Activated CD4-positive, alpha-beta T cell treated with anti-CD3 and anti-CD28 coated beads, Interleukin-2, amount 10 ng/mL, durations not matched to agents 7 days and 5 days (primary cell): ENCODE data around the gene MAGED1. TPM values are rescaled to one million over a fixed set of nuclear protein-coding genes. Genes with fewer than 3 reads are reported as not detected.
"Not testable (repeated sequence)": the region's sequence is repeated elsewhere in the genome, so short reads cannot be mapped to it uniquely, and the experiment has no call there.

Experiments
- CTCF ChIA-PET: fragments of 350-600 bp; sonication (Branson Sonifier 250); formaldehyde crosslinking; loops from one replicate; lab custom pipeline; 2021; ENCODE audit warnings: antibody characterized with exemption; lab: Charles Lee
- POLR2A ChIA-PET: fragments of 350-600 bp; sonication (Branson Sonifier 250); formaldehyde crosslinking; loops from one replicate; lab custom pipeline; 2021; ENCODE audit warnings: antibody characterized with exemption; lab: Charles Lee
- DNase-seq: peaks from one replicate; pipeline ENCODE4 v3.0.0-alpha.2; 2020
- H3K27ac Mint-ChIP-seq: one replicate; pipeline ENCODE4 v1.8.0; 2021; ENCODE audit warnings: mild to moderate bottlenecking, moderate library complexity, mixed read lengths
- H3K27me3 Mint-ChIP-seq: one replicate; pipeline ENCODE4 v1.8.0; 2021; ENCODE audit warnings: mixed read lengths
- H3K36me3 Mint-ChIP-seq: one replicate; pipeline ENCODE4 v1.8.0; 2021; ENCODE audit warnings: low read depth, mixed read lengths
- H3K4me1 Mint-ChIP-seq: one replicate; pipeline ENCODE4 v1.8.0; 2021; ENCODE audit warnings: mixed read lengths
- H3K4me3 Mint-ChIP-seq: one replicate; pipeline ENCODE4 v1.8.0; 2021; ENCODE audit warnings: mild to moderate bottlenecking, moderate library complexity, mixed read lengths
- H3K9me3 Mint-ChIP-seq: one replicate; pipeline ENCODE4 v1.8.0; 2021; ENCODE audit warnings: mixed read lengths
- total RNA-seq, 2 experiments: library from RNA; stranded (reverse); gene quantifications; one replicate each; pipeline ENCODE4 v1.2.3, GENCODE V29; 2021

Gene MAGED1
- total RNA-seq, 2 experiments from 2014 or later: 35.0 to 41.7 TPM

- H3K9me3 Mint-ChIP-seq: peaks cover 4% of the 10 kb centered on the region
- no peak overlapping the region for H3K4me3 Mint-ChIP-seq
- peaks cover 2% of the 10 kb centered on the region for H3K4me1 Mint-ChIP-seq
- POLR2A ChIA-PET: no interaction called here
- CTCF ChIA-PET: no interaction called here
- H3K27ac Mint-ChIP-seq: no peak overlapping the region
- H3K27me3 Mint-ChIP-seq: no peaks in the 10 kb centered on the region
- H3K36me3 Mint-ChIP-seq: peaks cover 7% of the 10 kb centered on the region
- DNase-seq: no peak
These were observed 23.1 kb upstream of the MAGED1 start for GRCh38 chrX:51870354-51870753.

- no peak for DNase-seq
- ChIA-PET CTCF (no interaction called here), POLR2A (no interaction called here)
- H3K27me3 Mint-ChIP-seq: no peaks in the 10 kb centered on the region
- H3K9me3 Mint-ChIP-seq: no peaks in the 10 kb centered on the region
- peaks cover 2% of the 10 kb centered on the region for H3K36me3 Mint-ChIP-seq
- peaks cover 2% of the 10 kb centered on the region for H3K4me1 Mint-ChIP-seq
- H3K4me3 Mint-ChIP-seq: no peak overlapping the region
- no peak overlapping the region for H3K27ac Mint-ChIP-seq
These were observed 19.3 kb upstream of the MAGED1 start for GRCh38 chrX:51874123-51874522.

- Mint-ChIP-seq H3K27ac (no peak overlapping the region), H3K4me3 (no peak overlapping the region), H3K4me1 (peaks cover 2% of the 10 kb centered on the region), H3K27me3 (no peaks in the 10 kb centered on the region), H3K36me3 (peaks cover 5% of the 10 kb centered on the region), H3K9me3 (no peaks in the 10 kb centered on the region)
- ChIA-PET CTCF (no interaction called here), POLR2A (no interaction called here)
- no peak for DNase-seq
These were observed 17.0 kb upstream of the MAGED1 start for GRCh38 chrX:51876441-51876840.

GRCh38 chrX:51878056-51878455 lies 15.4 kb upstream of the MAGED1 start:
- CTCF ChIA-PET: no interaction called here
- Mint-ChIP-seq H3K4me1 (peaks cover 2% of the 10 kb centered on the region), H3K36me3 (peaks cover 3% of the 10 kb centered on the region), H3K4me3 (no peak overlapping the region), H3K27ac (no peak overlapping the region), H3K9me3 (no peaks in the 10 kb centered on the region), H3K27me3 (no peaks in the 10 kb centered on the region)
- POLR2A ChIA-PET: no interaction called here
- DNase-seq: no peak

- Mint-ChIP-seq H3K27me3 (no peaks in the 10 kb centered on the region), H3K27ac (no peak overlapping the region), H3K9me3 (no peaks in the 10 kb centered on the region), H3K36me3 (no peaks in the 10 kb centered on the region), H3K4me1 (peaks cover 22% of the 10 kb centered on the region), H3K4me3 (no peak overlapping the region)
- ChIA-PET POLR2A (no interaction called here), CTCF (no interaction called here)
- no peak for DNase-seq
These were observed 3.6 kb upstream of the MAGED1 start for GRCh38 chrX:51889851-51890250.

- Mint-ChIP-seq H3K9me3 (no peaks in the 10 kb centered on the region), H3K27me3 (no peaks in the 10 kb centered on the region), H3K27ac (peak overlapping the region; percentile 32), H3K4me1 (peaks cover 22% of the 10 kb centered on the region), H3K36me3 (no peaks in the 10 kb centered on the region), H3K4me3 (no peak overlapping the region)
- DNase-seq: no peak
- POLR2A ChIA-PET: no interaction called here
- CTCF ChIA-PET: no interaction called here
These were observed 2.2 kb upstream of the MAGED1 start for GRCh38 chrX:51891245-51891644.

- Mint-ChIP-seq H3K9me3 (no peaks in the 10 kb centered on the region), H3K4me3 (peak overlapping the region; percentile 19), H3K4me1 (peaks cover 22% of the 10 kb centered on the region), H3K36me3 (no peaks in the 10 kb centered on the region), H3K27ac (peak overlapping the region; percentile 32), H3K27me3 (no peaks in the 10 kb centered on the region)
- CTCF ChIA-PET: no interaction called here
- DNase-seq: no peak
- POLR2A ChIA-PET: no interaction called here
These were observed 1.4 kb upstream of the MAGED1 start for GRCh38 chrX:51891821-51892551.

- no peaks in the 10 kb centered on the region for H3K9me3 Mint-ChIP-seq
- peak overlapping the region; percentile 85 for H3K4me3 Mint-ChIP-seq
- H3K36me3 Mint-ChIP-seq: peaks cover 7% of the 10 kb centered on the region
- H3K4me1 Mint-ChIP-seq: peaks cover 22% of the 10 kb centered on the region
- peak; percentile 6 for DNase-seq
- ChIA-PET POLR2A (no interaction called here), CTCF (no interaction called here)
- peak overlapping the region; percentile 89 for H3K27ac Mint-ChIP-seq
- H3K27me3 Mint-ChIP-seq: no peaks in the 10 kb centered on the region
These were observed 691 bp downstream of the MAGED1 start for GRCh38 chrX:51893931-51894696.

GRCh38 chrX:51894697-51895336 lies 1.4 kb downstream of the MAGED1 start:
- no peak for DNase-seq
- peaks cover 7% of the 10 kb centered on the region for H3K36me3 Mint-ChIP-seq
- H3K27ac Mint-ChIP-seq: peak overlapping the region; percentile 89
- H3K9me3 Mint-ChIP-seq: no peaks in the 10 kb centered on the region
- no peaks in the 10 kb centered on the region for H3K27me3 Mint-ChIP-seq
- POLR2A ChIA-PET: no interaction called here
- H3K4me3 Mint-ChIP-seq: peak overlapping the region; percentile 85
- H3K4me1 Mint-ChIP-seq: peaks cover 22% of the 10 kb centered on the region
- CTCF ChIA-PET: no interaction called here

- DNase-seq: no peak
- Mint-ChIP-seq H3K4me1 (peaks cover 25% of the 10 kb centered on the region), H3K9me3 (no peaks in the 10 kb centered on the region), H3K4me3 (no peak overlapping the region), H3K36me3 (peaks cover 14% of the 10 kb centered on the region), H3K27me3 (no peaks in the 10 kb centered on the region), H3K27ac (peak overlapping the region; percentile 31)
- CTCF ChIA-PET: no interaction called here
- POLR2A ChIA-PET: no interaction called here
These were observed 3.2 kb downstream of the MAGED1 start for GRCh38 chrX:51896626-51897025.

- no peak overlapping the region for H3K4me3 Mint-ChIP-seq
- ChIA-PET POLR2A (no interaction called here), CTCF (interaction anchor here (0.7 kb wide), 1 partner anchor 58 kb away, joined by 4 read pairs; no protein-coding TSS in a partner anchor)
These were observed 6.3 kb downstream of the MAGED1 start for GRCh38 chrX:51899741-51900140.

GRCh38 chrX:51902510-51903050 lies 9.2 kb downstream of the MAGED1 start:
- no peak for DNase-seq
- Mint-ChIP-seq H3K27me3 (no peaks in the 10 kb centered on the region), H3K27ac (peak overlapping the region; percentile 54), H3K4me1 (peaks cover 17% of the 10 kb centered on the region), H3K4me3 (no peak overlapping the region), H3K9me3 (peaks cover 2% of the 10 kb centered on the region), H3K36me3 (peaks cover 24% of the 10 kb centered on the region)
- ChIA-PET POLR2A (no interaction called here), CTCF (no interaction called here)

More at GRCh38 chrX:51899741-51900140, 6.3 kb downstream of the MAGED1 start:
- no peak overlapping the region for H3K27ac Mint-ChIP-seq
- peaks cover 17% of the 10 kb centered on the region for H3K4me1 Mint-ChIP-seq
- H3K27me3 Mint-ChIP-seq: no peaks in the 10 kb centered on the region
- no peak for DNase-seq
- peaks cover 28% of the 10 kb centered on the region for H3K36me3 Mint-ChIP-seq
- H3K9me3 Mint-ChIP-seq: no peaks in the 10 kb centered on the region

- H3K4me3 Mint-ChIP-seq, H3K27me3 Mint-ChIP-seq, POLR2A ChIA-PET, H3K9me3 Mint-ChIP-seq, CTCF ChIA-PET, DNase-seq, H3K27ac Mint-ChIP-seq: not testable (repeated sequence)
- Mint-ChIP-seq H3K4me1 (peaks cover 17% of the 10 kb centered on the region), H3K36me3 (peaks cover 21% of the 10 kb centered on the region)
These were observed 11.7 kb downstream of the MAGED1 start for GRCh38 chrX:51905152-51905551.
